Activated T-helper 1 cell treated with Interleukin-2 at 50 U/mL for 16 hours (primary cell): ENCODE data around the gene C17orf107.
"Not testable (repeated sequence)": the region's sequence is repeated elsewhere in the genome, so short reads cannot be mapped to it uniquely, and the experiment has no call there.

Experiments
- DNase-seq: peaks from one replicate; pipeline ENCODE4 v3.0.0-alpha.2; 2020; ENCODE audit warnings: low read depth

The C17orf107 gene

DNA sequence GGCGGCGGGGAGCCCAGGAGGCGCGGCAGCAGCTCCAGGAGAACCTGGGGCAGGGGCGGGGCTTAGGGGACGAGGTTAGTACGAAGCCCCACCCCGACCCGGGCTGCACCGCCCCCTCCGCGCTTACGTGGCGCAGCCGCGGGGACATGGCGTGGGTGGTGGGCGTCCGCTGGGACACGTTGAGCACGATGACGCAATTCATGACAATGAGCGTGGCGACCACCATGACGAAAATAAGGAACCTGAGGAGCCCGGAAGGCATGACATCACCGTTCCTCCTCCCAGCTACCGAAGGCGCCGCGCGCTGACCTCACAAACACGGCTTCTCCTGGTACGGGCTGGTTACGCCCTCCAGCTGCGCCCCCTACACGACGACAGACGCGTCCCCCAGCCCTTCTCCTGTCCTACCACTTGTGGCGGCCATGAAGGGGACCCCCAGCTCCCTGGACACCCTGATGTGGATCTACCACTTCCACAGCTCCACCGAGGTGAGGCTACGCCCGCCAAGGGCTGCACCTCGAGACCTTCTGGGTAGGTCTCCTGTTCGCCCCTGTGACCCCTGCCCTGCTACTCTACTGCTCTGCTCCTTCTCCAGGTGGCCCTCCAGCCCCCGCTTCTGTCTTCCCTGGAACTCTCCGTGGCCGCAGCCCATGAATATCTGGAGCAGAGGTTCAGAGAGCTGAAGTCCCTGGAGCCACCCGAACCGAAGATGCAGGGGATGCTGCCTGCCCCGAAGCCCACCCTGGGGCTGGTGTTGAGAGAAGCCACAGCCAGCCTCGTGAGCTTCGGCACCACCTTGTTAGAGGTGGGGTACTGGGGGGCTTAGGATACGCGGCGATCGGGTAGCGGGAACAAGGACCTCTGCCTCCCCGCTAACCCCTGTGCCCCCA, at the start of gene C17orf107:
TSS of gene C17orf107 (plus strand) at position 196 of the 890 bp plus-strand sequence. CDS start at position 423, 227 bp downstream.
- DNase-seq: peak; percentile 76

DNA sequence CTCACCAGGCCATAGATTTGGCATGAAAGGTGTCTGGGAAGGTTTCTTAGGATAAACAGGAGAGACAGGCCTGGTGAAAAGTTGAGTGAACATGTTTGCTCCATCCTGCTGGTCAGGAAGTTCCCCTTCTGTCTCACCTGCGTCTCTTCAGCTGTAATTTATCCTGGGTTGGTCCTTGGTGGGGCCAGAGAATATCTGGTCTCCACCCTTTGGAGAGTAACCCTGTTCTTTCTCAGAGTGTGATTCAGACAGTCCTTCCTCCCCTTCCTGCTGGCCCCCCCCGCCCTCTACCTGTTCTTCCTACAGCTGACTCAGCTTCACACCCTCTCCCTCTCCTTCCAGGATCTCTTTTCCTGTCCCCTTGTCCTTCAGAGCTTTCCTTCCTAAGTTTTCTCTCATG, 49.1 kb upstream of the C17orf107 start:
- DNase-seq: no peak

DNA sequence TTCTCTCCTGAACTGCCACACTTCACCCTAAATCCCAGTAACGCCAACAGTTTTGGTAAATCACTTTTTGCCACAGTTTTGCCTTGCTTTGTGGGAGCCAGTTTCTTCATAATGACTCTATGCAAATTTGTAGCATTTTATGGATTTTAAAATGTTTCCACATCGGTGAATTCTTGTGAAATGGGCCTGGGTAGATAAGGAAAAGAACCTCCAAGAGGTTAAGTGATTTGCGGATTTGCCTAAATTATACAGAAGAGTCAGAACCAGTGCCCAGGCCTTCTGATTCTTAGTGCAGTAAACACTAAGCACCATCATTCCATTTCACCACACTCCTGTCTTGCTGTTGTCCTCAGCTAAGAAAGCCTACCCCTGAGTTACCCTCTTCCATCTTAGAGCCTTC, 48.3 kb upstream of the C17orf107 start:
- DNase-seq: no peak

DNA sequence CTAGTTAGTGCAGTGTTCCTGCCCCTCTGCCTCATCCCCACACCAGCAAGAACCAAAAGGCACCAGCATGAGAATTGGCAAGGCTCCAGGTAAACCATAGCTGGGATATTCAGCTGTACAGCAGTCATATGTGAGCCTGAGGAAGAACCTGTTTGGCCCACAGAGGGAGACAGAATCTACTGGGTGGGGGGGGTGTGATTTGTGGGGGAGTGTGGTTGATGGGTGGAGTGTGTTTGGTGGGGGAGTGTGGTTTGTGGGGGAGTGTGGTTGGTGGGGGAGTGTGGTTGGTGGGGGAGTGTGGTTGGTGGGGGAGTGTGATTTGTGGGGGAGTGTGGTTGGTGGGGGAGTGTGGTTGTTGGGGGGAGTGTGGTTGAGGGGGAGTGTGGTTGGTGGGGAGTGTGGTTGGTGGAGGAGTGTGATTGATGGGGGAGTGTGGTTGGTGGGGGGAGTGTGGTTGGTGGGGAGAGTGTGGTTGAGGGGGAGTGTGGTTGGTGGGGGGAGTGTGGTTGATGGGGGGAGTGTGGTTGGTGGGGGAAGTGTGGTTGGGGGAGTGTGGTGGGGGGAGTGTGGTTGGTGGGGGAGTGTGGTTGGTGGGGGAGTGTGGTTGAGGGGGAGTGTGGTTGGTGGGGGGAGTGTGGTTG, 46.6 kb upstream of the C17orf107 start:
- DNase-seq: no peak

DNA sequence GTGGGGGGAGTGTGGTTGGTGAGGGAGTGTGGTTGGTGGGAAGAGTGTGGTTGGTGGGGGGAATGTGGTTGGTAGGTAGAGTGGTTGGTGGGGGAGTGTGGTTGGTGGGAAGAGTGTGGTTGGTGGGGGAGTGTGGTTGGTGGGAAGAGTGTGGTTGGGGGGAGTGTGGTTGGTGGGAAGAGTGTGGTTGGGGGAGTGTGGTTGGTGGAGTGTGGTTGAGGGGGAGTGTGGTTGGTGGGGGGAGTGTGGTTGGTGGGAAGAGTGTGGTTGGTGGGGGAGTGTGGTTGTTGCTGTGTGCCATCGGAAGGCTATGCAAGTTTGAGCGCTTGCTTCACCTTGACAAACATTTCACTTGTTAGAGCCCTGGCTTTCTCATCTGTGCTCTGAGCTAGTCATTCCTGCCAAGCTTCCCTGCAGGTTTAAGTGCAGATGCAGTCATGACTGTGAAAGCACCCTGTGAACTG, 46.1 kb upstream of the C17orf107 start:
- no peak for DNase-seq

DNA sequence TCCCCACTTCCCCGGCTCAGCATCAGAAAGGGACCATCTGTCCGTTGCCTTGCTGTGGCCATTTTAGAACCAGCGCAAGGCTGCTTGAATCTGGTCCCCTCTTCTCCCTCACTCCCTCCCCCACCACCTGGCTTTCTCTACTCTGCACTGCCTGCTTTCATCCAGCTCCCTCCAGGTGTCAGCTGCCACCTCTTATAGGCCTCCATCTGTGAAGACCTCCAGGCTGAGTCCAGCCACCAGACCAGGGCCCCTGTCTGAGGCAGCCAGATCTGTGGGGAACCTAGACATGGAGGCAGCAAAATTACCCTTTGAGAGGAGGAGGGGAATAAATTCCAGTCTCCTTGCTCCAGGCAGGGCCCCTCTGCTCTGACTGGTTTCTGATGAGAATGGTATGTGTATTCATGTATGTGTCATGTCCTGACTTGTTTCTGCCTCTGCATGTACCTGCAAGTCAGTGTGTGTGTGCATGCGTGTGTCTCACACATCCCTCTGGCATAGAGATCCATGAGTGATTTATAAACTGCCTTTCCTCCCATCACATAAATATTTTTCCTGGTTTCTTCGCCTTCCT, 45.1 kb upstream of the C17orf107 start:
- no peak for DNase-seq

DNA sequence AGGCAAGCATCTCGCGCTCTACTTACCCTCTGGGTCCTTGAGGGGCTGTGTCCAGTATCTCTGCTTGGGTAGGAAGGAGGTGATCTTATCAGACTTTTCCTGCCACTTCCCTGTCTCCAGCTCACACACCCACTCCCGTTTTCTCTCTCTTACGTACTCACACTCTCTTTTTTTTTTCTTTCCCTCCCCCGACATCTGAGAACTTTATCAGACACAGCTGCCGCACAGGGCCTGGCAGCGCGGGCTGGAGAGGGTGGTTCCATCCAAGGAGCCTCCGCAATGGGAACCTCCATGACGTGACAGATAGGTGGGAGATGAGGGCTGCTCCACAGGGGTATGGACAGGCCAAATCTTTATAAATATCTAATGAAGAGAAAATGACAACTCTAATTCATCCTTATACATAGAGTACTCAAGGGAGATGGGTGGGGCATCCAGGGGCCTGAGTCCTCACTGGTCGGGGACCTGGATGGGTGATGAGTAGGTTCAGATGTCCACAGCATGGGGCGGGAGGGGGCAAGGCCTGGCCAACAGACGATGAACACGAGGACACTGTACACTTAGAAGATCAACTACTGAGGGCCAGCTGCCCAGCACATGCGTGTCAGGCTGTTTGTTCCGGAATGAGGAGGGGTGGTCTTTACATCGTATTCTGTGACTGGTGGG, 42.9 kb upstream of the C17orf107 start:
- no peak for DNase-seq

DNA sequence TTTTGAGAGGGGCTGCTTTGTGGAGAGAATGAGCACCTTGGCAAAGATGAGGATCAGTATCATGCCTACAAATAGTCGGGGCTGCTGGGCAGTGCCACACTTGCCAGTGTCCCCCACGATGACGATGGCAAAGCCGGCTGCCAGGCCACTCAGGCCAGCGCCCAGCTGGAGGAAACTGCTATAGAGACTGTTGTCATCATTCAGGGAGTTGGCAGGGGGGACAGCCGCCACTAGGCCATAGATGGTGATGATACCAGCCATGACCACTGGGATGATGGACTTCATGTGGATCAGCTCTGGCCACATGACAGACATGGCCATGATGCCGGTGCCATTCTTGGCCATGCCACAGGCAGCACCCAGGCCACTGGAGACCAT, 42.4 kb upstream of the C17orf107 start:
- DNase-seq: no peak

DNA sequence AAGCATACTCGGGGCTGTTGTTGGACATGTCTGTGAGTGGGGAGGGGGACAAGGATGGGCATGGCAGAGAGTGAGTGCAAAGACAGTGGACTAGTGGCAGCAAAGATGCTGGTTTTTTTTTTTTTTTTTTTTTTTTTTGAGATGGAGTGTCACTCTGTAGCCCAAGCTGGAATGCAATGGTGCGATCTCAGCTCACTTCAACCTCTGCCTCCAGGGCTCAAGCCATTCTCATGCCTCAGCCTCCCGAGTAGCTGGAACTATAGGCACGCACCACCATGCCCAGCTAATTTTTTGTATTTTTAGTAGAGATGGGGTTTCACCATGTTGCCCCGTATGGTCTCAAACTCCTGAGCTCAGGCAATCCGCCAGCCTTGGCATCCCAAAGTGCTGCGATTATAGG, 42.0 kb upstream of the C17orf107 start:
- DNase-seq: not testable (repeated sequence)

DNA sequence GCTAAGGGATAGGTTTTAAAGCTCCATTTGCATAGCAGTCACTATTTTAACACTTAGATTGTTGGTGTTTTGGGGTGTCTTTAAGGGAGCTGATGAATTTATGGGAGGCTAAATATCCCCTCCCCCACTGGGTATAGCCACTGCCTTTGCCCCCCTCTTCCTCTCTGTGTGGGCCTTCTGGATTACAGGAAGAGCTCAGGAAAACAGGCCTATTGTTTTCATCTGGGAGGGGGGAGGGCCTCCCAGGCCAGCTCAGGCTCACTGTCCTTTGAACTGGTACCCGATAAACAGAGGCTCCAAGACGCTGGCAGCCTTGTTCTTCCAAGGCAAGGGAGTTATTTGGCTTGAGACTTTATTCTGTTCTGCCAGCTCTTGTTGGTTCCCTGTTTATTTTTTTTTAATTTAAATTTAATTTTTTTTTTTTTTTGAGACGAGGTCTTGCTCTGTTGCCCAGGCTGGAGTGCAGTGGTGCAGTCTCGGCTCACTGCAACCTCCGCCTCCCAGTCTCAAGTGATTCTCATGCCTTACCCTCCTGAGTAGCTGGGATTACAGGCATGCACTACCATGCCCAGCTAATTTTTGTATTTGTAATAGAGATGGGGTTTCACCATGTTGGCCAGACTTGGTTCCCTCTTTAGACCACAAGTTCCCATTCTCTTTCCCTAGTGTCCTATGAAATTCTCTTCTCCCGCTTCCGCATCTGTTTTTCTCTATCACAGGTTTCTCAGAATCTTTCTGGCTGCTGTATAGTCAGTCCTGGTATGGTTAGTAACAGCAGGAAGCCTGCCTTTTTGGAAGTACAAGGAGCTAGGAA, 41.1 kb upstream of the C17orf107 start:
- no peak for DNase-seq

DNA sequence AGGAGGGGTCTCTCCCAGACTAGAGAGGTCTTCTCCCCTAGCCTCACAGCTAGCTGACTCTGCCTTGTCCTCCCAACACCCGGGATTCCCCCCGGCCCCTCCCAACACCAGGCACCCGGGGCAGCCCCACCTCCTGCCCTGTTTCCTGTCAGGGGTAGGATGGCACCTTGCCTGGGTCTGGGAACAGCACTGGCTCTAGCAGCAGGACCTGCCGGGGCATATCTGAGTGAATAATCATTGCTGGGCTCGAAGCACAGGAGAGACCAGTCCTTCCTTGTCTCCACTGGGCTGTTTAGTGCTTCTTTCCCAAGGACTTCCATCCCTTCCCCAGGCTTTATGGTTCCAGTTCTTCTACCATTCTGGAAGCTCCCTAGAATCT, 40.5 kb upstream of the C17orf107 start:
- DNase-seq: no peak

DNA sequence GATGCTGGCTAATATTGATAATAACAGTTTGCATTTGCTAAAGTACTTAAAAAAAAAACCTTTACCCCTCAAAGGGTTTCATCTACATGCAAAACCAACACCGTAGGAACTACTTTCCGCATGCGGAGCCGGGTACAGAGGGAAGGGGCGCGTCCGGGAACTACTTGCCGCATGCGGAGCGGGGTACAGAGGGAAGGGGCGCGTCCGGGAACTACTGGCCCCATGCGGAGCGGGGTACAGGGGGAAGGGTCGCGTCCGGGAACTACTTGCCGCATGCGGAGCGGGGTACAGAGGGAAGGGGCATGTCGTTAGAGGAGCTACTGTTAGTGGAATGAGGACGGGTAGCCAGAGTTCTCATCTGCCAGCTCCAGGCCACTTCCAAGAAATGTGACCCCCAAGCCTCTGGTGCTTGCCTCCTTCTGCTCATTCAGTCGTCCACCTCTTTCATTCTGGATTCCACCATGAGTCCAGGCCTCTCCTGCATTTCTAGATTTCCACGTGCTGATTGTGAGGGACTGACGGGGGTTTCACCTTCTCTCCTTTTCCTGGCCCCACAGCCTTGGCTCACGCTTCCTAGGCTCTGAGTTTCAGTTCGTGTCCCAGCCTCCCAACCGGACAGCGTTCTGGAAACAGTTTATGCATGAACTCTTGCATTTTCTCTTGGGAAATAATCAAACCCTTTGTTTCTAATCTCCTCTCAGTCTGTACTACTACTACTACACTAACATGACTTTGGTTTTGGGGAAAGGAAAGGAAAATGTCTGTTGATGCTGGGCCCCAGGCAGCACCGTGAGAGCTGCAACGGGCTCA, 39.3 kb upstream of the C17orf107 start:
- no peak for DNase-seq

DNA sequence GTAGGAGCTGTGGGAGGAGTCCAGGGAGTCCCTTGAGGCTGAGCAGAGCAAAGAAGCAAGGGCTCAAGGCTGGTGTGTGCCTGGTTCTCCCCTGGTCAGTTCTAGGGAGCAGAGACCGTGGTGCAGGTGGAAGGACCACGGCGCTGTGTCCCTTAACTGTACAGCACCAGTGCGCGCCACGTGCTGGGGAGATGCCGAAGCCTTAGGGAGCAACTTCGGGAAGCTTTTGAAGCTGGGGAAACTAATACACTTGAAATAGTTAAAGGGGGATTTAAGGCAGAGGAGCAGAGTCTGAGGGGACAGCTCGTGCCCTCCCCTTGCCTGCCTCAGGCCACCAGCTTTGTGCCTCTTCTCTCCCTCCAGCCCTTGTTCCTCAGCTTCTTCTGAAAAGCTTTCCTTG, 38.7 kb upstream of the C17orf107 start:
- no peak for DNase-seq

DNA sequence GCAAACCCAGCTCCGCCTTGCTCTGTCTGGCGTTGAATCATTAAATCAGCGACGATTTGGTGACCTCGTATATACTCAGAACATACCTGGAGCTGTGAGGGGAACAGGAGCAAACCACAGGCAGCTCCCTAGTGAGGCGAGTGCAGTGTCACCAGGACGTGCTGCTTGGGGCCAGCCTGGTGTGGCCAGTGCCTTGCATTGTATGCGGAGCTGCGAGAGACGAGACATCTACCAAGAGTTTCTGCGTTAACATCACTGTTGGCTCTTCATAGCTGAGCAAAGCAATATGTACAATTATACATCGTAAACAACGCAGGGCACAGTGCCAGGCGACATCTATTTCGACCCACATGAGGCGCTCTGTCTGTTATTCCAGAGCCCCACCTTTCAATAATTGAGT, 38.3 kb upstream of the C17orf107 start:
- DNase-seq: no peak

DNA sequence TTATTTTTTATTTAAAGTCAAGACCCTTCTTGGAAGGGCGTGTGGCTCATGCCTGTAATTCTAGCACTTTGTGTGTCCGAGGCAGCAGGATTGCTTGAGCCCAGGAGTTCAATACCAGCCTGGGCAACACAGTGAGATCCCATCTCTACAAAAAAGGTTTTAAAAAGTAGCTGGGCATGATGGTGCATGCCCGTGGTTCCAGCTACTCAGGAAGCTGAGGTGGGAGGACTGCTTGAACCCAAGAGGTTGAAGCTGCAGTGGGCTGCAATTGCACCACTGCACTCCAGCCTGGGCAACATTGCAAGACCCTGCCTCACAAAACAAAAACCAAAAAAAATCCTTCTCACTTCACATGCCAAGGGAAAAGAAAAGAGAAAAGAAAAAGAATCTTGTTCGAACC, 36.6 kb upstream of the C17orf107 start:
- no peak for DNase-seq

DNA sequence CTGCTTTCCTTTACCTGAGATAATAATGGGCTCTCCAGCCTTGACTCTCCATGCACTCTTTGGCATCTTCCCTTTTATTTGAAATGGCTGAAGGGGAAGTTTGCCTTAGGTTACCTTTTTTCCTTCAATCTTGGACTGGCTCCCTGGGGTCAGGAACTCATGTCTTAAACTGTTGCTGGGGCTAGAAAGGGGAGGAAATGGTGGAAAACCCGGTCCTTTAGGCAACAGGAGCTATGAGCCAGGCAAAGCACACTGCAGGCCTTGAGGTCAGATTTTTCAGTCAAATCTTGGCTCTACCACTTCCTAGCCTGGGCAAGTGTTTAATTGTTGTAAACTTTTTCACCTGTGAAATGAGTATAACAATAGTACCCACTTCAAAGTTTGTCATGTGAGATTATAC, 36.0 kb upstream of the C17orf107 start:
- DNase-seq: no peak

DNA sequence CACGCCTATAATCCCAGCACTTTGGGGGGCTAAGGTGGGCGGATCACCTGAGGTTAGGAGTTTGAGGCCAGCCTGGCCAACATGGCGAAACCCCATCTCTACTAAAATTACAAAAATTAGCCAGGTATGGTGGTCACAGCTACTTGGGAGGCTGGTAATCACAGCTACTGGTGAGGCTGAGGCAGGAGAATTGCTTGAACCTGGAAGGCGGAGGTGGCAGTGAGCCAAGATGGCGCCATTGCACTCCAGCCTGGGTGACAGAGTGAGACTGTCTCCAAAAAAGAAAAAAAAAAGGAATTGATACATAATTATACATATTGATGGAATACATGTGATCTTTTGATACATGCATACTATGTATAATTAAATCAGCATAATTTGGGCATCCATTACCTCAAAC, 31.8 kb upstream of the C17orf107 start:
- not testable (repeated sequence) for DNase-seq

DNA sequence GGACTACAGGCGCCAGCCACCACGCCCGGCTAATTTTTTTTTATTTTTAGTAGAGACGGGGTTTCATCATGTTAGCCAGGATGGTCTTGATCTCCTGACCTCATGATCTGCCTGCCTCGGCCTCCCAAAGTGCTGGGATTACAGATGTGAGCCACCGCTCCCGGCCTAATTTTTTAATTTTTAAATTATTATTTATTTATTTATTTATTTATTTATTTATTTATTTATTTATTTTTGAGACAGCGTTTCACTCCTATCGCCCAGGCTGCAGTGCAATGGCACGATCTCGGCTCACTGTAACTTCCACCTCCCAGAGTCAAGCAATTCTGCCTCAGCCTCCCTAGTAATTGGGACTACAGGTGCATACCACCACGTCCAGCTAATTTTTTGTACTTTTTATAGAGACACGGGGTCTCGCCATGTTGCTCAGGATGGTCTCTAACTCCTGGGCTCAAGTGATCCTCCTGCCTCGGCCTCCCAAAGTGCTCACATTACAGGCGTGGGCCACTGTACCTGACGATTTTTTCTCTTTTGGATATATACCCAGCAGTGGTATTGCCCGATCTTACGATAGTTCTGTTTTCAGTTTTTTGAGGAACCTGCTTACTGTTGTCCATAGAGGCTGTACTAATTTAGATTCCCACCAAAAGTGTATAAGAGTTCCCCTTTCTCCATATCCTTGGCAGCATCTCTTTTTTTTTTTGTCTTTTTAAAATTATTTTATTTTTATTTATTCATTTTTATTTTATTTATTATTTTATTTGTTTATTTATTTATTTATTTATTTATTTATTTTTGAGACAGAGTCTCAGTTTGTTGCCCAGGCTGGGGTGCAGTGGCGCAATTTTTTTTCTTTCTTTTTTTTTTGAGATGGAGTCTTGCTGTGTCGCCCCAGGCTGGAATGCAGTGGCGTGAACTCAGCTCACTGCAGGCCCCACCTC, 30.0 kb upstream of the C17orf107 start:
- DNase-seq: not testable (repeated sequence)

DNA sequence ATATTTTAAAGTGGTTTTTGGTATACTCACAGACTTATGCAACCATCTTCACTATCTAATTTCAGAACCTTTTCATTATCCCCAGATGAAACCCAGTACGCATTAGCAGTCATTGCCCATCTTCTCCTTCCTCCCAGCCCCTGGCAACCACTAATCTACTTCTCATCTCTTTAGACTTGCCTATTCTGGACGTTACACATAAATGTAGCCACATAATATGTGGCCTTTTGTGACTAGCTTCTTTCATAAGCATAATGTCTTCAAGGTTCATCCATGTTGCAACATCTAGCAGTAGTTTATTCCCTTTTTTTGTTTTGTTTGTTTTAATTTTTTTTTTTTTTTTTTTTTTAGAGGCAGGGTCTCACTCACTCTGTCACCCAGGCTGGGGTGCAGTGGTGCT, 28.5 kb upstream of the C17orf107 start:
- no peak for DNase-seq

DNA sequence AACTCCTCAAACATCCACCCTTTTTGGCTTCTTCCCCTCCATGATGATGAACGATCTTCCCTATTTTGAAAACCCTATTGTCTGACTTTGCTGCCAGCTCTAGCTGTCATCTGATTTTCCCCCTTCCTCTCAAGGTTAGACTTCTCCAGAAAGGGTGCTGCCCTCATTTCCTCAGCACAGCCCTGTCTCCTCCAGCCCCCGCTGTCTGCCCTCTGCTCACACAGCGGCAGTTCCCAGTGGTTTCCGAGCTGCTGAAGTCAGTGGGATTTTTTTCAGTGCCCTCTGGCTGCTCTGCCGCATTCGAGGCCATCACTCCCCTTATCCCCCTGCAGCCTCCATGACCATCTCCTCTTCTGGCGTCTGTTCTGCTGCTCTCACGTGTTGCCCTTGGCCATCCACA, 26.6 kb upstream of the C17orf107 start:
- DNase-seq: no peak
